ENCODE measurements around the gene DDX55. TPM values are rescaled to one million over a fixed set of nuclear protein-coding genes. Genes with fewer than 3 reads are reported as not detected.

The DDX55 gene
- total and polyA plus RNA-seq, 2 of the 13 experiments (the other 11 are each of a cell fraction or from before 2014, with no cell fraction given): 22.2 to 37.0 TPM

DNA sequence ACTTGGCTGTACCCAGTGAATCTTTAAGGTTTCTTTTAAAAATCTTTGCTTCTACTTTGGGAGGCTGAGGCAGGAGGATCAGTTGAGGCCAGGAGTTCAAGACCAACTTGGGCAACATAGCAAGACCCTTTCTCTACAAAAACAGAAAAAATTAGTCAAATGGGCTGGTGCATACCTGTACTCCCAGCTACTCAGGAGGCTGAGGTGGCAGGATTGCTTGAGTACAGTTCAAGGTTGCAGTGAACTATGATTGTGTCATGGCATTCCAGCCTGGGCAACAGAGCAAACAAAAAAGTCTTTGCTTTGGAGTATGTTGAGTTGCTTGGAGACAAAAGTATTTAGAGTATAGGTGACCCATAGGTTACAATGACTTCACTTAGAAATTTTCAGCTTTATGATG is 6.2 kb upstream of the DDX55 start (continued):
- TF ChIP-seq ZNF777 (CRISPR knock-in tag; IDR thresholded peaks at IDR 0.05) (no peak), ZNF646 (CRISPR knock-in tag; IDR thresholded peaks at IDR 0.05) (no peak), ZNF281 (CRISPR knock-in tag; IDR thresholded peaks at IDR 0.05; ENCODE audit: borderline replicate concordance) (0 out of 2 replicates have a peak, but pooled peaks have one; percentile 14), FOXJ3 (CRISPR knock-in tag; IDR thresholded peaks at IDR 0.05; ENCODE audit: borderline replicate concordance) (peak; percentile 50), CENPT (CRISPR knock-in tag; IDR thresholded peaks at IDR 0.05; ENCODE audit: low read depth) (no peak), IRF2 (CRISPR knock-in tag; IDR thresholded peaks at IDR 0.05) (0 out of 2 replicates have a peak, but pooled peaks have one; percentile 39), ZNF234 (CRISPR knock-in tag; conservative IDR thresholded peaks at IDR 0.05) (no peak), ZNF562 (CRISPR knock-in tag; IDR thresholded peaks at IDR 0.05; ENCODE audit: borderline replicate concordance) (no peak), ZNF17 (CRISPR knock-in tag; IDR thresholded peaks at IDR 0.05) (no peak), MYNN (CRISPR knock-in tag; IDR thresholded peaks at IDR 0.05; ENCODE audit: low read depth) (no peak), ZNF24 (IDR thresholded peaks at IDR 0.05) (no peak), NCOA2 (CRISPR knock-in tag; IDR thresholded peaks at IDR 0.05) (peak; percentile 88), GTF2F1 (IDR thresholded peaks at IDR 0.05; ENCODE audit: low read length) (no peak), ZNF138 (CRISPR knock-in tag; IDR thresholded peaks at IDR 0.05; ENCODE audit: low read depth) (no peak), KDM3A (CRISPR knock-in tag; IDR thresholded peaks at IDR 0.05; ENCODE audit: low read depth) (no peak), SRY (CRISPR knock-in tag; IDR thresholded peaks at IDR 0.05) (no peak), NR2F2 (IDR thresholded peaks at IDR 0.05; ENCODE audit: borderline replicate concordance, low read depth) (peak; percentile 58), RAD21 (CRISPR knock-in tag; IDR thresholded peaks at IDR 0.05) (no peak), TFDP1 (CRISPR knock-in tag; IDR thresholded peaks at IDR 0.05; ENCODE audit: borderline replicate concordance) (no peak), ZKSCAN8 (CRISPR knock-in tag; IDR thresholded peaks at IDR 0.05; ENCODE audit: borderline replicate concordance) (no peak), FOXP1 (IDR thresholded peaks at IDR 0.05) (no peak), FOXP1 (CRISPR knock-in tag; IDR thresholded peaks at IDR 0.05) (peak; percentile 70)
- TF ChIP-seq, protein P1, sequence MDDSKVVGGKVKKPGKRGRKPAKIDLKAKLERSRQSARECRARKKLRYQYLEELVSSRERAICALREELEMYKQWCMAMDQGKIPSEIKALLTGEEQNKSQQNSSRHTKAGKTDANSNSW (CRISPR knock-in tag; IDR thresholded peaks at IDR 0.05; ENCODE audit: borderline replicate concordance): no peak

Data from HepG2 (cell line).